ENCODE measurements around the gene NDRG4. TPM values are rescaled to one million over a fixed set of nuclear protein-coding genes. Genes with fewer than 3 reads are reported as not detected.
"Not testable (repeated sequence)": the region's sequence is repeated elsewhere in the genome, so short reads cannot be mapped to it uniquely, and the experiment has no call there.

Gene NDRG4
- total RNA-seq, 1 experiment from 2014 or later: 6.7 TPM

DNA sequence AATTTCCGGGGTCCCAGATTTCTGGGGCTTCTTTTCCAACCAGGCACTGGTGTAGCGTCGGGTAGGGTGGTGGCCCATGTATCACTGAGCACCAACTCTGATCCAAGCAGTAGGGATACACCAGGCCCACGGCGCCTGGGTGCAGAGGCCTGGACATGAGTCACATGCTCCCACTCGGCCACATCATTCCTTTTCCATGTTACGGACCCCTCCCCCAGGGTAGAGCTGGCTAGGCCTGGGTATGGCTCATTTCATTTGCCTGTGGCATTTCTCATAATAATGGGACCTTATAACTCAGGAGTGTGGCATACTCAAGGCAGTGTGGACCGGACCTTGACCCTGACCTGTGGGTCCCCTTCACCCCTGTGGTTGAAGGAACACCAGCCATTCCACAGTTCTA, 18.0 kb upstream of the NDRG4 start:
- Histone ChIP-seq H3K36me3 (no peaks in the 10 kb centered on the region), H3K4me3 (no peak overlapping the region), H3K9me3 (no peaks in the 10 kb centered on the region), H3K27me3 (0 out of 2 replicates have a peak, but pooled peaks cover 2% of the 10 kb centered on the region)
- no peak for DNase-seq

DNA sequence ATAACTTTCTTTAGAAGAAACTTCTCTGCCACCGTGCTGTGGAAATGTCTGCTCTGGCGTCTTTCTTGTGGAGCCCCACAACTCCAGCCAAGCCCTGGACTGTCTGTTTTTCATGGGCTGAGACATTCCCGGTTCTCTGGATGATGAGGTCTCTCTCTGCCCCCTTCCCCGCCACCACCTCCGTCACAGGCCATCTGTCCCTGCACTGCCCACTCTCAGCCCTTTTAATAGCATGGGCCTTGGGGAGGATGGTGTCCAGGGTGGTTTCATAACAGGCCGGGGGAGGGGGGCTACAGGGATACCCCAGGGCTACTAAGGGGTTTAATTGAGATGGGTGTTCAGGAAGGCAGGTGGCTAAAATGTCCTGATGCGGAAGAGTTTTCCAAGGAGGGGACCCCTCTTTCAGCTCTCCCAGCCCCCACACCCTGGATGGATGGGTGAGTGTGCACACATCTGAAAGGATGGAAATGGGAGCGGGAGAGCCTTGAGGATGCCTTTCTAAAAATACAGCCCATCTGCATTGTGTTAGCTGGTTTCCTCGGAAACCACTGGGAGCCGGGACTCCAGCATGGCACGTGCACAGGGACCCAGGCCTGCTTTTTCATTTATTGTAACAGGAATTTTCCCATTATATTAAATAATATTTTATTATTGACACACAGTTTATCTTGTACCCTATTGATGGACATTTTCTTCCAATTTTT, 14.6 kb upstream of the NDRG4 start:
- H3K36me3 ChIP-seq: no peaks in the 10 kb centered on the region

DNA sequence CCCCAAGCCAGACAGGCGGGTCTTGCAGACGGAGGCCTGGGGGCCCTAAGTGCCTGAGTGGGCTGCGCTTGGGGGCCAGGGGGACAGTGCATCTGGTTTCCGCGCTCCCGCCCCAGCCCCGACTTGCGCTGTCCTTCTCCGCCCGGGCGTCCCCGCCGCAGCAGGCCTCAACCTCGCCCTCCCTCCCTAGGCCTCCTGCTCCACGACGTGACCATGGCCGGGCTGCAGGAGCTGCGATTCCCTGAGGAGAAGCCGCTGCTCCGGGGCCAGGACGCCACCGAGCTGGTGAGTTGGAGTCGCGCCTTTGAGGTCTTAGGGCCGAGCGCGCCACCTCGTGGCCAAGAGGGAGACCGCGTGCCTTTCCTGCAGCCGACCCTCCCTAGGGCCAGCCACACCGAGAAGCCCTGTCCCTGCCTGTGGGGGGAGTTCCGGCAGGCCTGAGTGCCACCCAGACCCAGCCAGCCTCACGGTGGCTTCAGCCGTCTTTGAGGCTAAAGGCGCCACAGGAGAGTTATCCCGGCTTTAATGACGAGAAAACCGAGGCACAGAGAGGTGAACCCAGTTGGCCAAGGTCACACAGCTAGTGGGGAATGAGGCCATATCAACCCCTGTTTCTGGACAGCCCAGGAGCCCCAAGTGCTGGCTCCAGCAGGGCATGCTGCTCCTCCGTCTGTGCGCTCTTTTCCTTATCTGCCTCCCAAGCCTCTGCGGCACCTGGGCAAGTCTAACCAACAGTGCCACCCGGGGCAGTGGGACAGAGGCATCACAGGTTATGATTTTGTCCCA, 12.2 kb upstream of the NDRG4 start:
- DNase-seq: peak; percentile 88
- H3K4me3 ChIP-seq: no peak overlapping the region

More for the DNA sequence above, 14.6 kb upstream of the NDRG4 start:
- DNase-seq: no peak
- 0 out of 2 replicates have a peak, but pooled peaks cover under 1% of the 10 kb centered on the region for H3K27me3 ChIP-seq
- H3K4me3 ChIP-seq: no peak overlapping the region
- no peaks in the 10 kb centered on the region for H3K9me3 ChIP-seq

DNA sequence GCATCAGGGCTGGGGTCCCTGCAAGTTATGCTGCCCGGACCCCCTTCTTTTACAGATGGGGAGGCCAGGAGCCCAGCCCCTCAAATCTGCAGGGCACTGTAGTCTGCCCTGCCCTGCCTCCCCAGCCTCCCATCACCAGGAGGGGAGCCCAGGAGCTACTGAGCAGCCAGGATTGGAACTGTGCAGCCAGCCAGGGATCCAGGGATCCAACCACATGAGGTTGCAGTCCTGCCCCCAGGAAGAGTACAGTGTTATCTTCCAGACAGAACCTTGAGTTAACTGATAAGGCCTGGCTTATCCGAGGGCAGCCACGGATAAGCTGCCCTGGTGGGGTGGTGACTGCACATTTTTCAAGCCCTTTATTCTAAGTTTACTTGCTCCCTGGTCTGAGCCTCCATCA, 11.4 kb upstream of the NDRG4 start:
- Histone ChIP-seq H3K9me3 (no peaks in the 10 kb centered on the region), H3K4me3 (no peak overlapping the region), H3K36me3 (no peaks in the 10 kb centered on the region), H3K27me3 (no peaks in the 10 kb centered on the region)
- DNase-seq: no peak

More for the DNA sequence above, 12.2 kb upstream of the NDRG4 start:
- no peaks in the 10 kb centered on the region for H3K9me3 ChIP-seq
- no peaks in the 10 kb centered on the region for H3K36me3 ChIP-seq
- no peaks in the 10 kb centered on the region for H3K27me3 ChIP-seq

DNA sequence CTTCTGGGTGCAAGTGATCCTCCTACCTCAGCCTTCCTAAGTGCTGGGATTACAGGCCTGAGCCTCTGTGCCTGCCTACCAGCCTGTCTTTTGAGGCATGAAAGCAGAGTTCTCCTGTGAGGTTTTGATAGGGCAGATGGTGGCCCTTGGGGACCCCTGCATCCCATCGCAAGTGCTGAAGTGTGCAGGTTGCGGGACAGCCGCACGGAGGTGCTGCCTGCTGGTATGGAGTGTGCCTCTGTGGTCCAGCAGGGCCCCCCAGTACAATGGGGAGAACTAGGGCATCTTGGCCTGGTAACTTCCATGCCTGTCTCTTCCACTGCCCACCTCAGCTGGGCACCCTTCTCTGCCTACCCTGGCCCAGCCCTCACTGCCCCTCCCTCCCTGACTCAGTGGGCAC, 9.9 kb upstream of the NDRG4 start:
- Histone ChIP-seq H3K36me3 (no peaks in the 10 kb centered on the region), H3K4me3 (no peak overlapping the region), H3K9me3 (no peaks in the 10 kb centered on the region), H3K27me3 (no peaks in the 10 kb centered on the region)
- no peak for DNase-seq

DNA sequence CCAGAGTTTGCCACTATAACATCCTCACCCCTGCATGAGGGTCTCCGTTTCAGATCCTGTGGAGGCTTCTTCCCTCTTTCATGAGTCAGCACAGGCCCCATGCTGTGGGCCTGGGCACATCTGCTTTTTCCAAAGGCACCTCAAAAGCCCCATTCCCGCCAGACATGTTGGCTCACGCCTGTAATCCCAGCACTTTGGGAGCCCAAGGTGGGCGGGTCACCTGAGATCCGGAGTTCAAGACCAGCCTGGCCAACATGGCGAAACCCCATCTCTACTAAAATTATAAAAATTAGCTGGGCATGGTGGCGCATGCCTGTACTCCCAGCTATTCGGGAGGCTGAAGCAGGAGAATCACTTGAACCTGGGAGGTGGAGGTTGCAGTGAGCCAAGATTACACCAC, 9.4 kb upstream of the NDRG4 start:
- H3K36me3 ChIP-seq, H3K27me3 ChIP-seq, H3K9me3 ChIP-seq, H3K4me3 ChIP-seq, DNase-seq: not testable (repeated sequence)

DNA sequence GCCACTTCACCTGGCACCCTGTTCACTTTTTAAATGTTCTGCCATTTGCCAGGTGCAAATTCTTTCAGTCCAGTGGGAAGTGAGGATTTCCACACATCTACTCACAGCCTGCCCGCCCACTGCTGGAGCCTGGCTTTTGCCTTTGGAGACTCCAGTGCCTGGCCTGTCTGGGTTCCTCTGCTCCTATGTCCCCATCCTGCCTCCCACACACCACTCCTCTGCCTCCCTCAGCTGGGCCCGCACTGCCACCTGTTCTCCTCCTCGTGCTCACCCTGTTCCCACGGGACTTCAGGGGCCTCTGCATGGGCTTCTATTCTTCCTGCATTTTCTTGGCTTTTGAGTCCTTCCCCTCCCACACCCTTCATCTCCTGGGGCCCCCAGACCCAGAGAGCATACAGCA, 7.9 kb upstream of the NDRG4 start:
- Histone ChIP-seq H3K36me3 (no peaks in the 10 kb centered on the region), H3K27me3 (no peaks in the 10 kb centered on the region), H3K4me3 (no peak overlapping the region), H3K9me3 (no peaks in the 10 kb centered on the region)
- no peak for DNase-seq

DNA sequence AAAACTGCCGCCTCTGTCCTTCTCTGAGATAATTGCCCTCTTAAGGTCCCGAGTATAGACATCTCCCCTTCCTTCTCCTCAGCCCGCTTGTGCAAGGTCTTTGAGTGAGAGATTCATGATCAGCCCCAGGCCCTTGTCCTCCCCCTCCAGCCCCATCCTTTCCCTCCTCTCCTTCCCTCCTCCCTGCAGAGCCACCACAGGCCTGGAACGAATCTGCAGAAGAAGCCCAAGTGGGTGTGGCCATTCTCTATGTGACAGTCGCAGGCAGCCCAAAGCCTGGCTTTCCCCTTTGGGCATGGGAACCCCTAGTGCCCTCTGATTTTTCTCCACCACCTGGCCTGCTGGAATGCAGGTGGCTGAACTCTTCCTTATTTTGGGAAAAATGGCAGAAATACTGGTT, 7.2 kb upstream of the NDRG4 start:
- Histone ChIP-seq H3K9me3 (no peaks in the 10 kb centered on the region), H3K27me3 (no peaks in the 10 kb centered on the region), H3K4me3 (no peak overlapping the region), H3K36me3 (no peaks in the 10 kb centered on the region)
- no peak for DNase-seq

DNA sequence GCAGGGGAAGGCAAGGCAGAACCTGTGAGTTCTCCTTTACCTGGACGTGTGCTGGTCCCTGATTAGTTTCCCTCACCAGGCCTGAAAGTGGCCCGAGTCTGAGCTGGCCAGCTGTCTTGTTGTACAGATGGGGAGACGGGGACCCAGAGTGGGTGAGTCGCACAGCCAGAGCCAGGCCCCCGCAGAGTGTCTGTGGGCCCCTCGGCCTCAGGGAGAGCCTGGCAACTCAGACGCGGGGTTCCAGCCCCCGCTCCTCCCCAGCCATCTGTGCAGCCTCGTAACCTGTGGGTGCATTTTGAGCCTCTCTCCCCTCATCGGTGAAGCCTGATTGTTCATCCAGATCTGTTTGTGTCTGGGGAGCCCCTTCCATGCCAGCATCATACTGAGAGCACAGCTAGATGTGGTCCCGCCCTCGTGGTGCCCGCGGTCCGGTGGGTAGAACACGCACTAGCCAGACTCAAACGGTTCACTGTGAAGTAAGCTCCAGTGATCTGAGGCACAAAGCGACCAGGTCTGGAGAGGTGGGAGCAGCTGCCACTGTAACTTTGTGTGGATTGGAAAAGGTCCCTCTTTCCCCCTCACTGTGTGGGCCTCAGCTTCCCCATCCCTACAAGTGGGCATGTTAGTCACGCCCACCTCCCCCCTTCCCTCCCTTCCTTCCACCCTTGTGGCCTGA, 6.0 kb upstream of the NDRG4 start:
- DNase-seq: no peak
- Histone ChIP-seq H3K27me3 (no peaks in the 10 kb centered on the region), H3K9me3 (no peaks in the 10 kb centered on the region), H3K36me3 (no peaks in the 10 kb centered on the region), H3K4me3 (no peak overlapping the region)

DNA sequence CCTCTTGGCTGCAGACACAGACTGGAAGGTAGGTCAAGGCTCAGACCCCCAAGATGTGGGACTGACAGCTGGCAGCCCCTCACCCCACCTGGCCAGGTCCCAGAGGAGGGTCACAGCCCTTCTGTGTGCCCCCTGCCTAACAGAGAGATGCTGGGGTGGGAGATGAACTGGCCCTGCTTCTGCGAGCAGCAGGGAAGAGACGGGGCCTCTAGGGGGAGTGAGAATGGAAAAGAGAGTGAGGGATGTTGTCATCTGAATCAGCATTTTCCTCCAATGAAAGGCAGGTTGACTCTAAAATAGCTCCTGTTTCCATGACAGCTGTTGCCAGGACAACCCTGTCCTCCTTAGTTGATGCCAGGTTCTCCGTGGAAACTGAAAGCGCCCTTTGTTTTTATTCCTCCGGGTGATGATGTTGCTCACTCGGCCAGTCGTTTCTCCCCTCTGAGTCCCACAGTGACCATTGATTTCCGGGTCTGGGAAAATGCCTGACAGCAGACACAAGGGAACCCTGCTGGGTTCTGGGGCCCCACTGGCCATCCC, 4.9 kb upstream of the NDRG4 start:
- Histone ChIP-seq H3K27me3 (no peaks in the 10 kb centered on the region), H3K4me3 (no peak overlapping the region), H3K9me3 (no peaks in the 10 kb centered on the region), H3K36me3 (no peaks in the 10 kb centered on the region)
- DNase-seq: peak; percentile 77

DNA sequence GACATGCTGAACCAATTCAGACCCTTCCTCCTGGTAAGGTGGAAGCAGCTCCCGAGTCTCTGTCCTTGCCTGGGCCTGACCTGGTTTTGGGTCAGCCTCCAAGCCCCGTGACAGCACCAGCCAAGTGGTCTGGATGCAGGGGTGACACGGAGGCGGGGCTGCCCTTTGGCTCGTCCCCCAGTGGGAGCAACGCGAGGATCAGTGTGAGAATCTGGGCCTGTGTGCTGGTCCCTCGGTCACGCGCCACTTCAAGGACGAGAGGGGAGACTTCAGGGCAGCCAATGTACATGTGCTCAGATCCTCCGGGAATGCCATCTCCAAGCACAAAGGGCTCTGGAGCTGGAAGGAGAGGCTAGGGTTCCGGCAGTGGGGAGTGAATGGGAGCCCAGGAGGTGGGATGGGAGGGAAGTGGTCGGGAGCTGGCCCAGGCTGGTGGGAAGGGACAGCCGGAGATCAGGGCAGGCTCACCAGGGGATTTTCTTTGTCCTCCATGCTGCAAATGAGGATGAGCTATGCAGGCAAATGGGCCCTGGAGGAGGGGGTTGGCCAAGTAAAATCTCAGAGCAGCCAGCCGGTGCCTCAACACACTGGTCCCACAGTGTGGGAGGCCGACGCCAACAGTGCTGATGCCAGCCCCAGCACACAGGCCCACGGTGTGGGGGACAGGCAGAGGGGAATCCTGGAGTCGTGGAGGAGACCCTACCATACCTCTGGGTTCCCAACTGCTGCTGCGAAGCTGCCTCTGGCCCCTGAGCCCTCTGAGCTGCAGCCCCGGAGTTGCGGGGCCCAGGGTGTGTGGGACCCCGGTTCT, 4.2 kb upstream of the NDRG4 start:
- Histone ChIP-seq H3K9me3 (no peaks in the 10 kb centered on the region), H3K36me3 (no peaks in the 10 kb centered on the region), H3K27me3 (no peaks in the 10 kb centered on the region), H3K4me3 (no peak overlapping the region)
- DNase-seq: no peak

DNA sequence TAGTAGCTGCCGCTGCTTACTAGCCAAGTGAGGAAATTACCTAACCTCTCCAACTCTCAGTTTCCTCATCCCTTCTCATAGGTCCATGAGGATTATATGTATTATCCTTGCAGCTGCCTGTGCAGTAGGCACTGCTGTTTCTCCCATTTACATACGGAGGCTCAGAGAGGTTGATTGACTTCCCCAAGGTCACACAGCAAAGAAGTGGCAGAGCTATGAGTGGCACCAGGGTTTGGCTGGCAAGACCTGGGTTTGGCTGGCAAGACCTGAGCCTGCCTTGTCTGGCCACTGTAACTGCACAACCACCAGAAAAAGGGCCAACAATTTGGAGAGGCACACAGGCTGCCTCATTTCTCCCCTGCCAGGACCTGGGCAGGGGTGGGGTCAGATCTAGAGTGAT, 2.5 kb upstream of the NDRG4 start:
- H3K4me3 ChIP-seq: no peak overlapping the region
- H3K36me3 ChIP-seq: no peaks in the 10 kb centered on the region
- no peaks in the 10 kb centered on the region for H3K27me3 ChIP-seq
- H3K9me3 ChIP-seq: no peaks in the 10 kb centered on the region
- no peak for DNase-seq

DNA sequence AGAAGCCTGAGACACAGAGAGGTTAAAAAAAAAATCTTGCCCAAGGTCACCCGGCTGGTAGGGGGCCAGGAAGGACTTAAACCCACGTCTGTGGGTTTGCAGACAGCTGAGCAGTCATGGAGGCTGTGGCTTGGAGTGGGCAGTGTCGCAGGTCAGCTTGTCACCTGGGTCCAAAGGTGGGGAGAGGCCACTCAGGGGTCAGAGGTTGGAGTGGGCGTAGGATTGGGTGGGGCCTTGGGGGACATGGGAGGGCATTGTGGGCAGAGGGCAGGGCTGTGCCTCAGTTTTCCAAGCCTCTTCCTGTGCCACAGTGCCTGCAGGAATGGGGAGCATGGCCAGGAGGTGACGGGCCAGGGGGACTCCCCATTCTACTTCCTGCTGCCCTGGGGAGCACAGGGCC, 2.0 kb upstream of the NDRG4 start:
- Histone ChIP-seq H3K4me3 (no peak overlapping the region), H3K36me3 (no peaks in the 10 kb centered on the region), H3K27me3 (no peaks in the 10 kb centered on the region), H3K9me3 (no peaks in the 10 kb centered on the region)
- no peak for DNase-seq

DNA sequence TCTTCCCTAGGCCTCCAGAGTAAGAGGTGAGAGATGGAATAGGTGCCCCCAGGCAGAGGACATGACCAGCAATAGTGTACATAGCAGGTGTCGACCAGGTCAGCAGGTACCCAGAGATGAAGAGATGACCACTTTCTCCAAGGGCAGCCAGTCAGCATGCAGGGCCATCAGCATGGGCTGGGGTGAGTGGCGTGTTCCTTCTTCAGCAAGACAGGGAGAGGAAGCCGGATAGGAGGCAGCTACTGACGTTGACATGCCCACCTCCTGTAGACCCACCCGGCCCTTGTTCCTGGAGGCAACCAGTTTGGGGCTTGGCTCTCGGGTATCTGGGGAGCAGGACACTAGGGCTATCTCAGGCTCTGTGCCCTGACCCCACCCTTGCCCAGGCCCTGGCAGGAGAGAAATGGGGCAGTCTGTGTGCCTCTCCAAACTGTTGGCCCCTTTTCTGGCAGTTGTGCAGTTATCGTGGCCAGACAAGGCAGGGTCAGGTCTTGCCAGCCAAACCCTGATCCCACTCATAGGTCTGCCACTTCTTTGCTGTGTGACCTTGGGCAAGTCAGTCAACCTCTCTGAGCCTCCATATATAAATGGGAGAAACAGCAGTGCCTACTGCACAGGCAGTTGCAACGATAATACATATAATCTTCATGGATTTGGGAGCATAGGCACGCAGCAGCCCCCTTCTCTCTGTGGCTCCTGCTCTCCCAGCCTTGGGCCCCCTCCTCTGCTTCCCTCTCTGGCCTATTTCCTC, 1.4 kb upstream of the NDRG4 start:
- Histone ChIP-seq H3K4me3 (no peak overlapping the region), H3K27me3 (no peaks in the 10 kb centered on the region), H3K36me3 (no peaks in the 10 kb centered on the region), H3K9me3 (no peaks in the 10 kb centered on the region)
- no peak for DNase-seq

DNA sequence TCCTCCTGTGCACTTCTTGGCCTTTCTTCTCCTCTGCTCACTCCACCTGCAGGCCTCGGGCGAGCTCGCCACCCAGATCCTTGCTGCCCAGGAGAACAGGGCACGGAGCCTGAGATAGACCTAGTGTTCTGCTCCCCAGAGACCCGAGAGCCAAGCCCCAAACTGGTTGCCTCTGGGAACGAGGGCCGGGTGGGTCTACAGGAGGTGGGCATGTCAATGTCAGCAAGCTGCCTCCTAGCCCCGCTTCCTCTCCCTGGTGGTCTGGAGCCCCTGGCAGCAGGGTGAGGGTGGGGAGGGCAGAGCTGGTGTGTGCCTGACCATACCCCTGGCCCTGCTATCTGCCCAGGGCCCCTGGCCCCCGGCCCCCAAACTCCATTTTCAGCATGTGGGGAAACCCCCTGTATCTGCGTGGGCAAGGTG, 841 bp upstream of the NDRG4 start:
- Histone ChIP-seq H3K9me3 (no peaks in the 10 kb centered on the region), H3K4me3 (no peak overlapping the region), H3K36me3 (no peaks in the 10 kb centered on the region), H3K27me3 (no peaks in the 10 kb centered on the region)
- DNase-seq: no peak
